Left lung (tissue), 10 donors: Measurements from ENCODE around the gene PHLDB3. TPM values are rescaled to one million over a fixed set of nuclear protein-coding genes. Genes with fewer than 3 reads are reported as not detected.

Experiments
- ATAC-seq: fragments of 200-7000 bp; cut with Tn5 transposase; one replicate; pipeline ENCODE4 v1.9.1; 2020; ENCODE audit warnings: moderate library complexity
- DNase-seq, 4 donors: peaks; one replicate each; pipeline ENCODE4 v3.0.0-alpha.2; 2013 to 2020
- H3K27ac ChIP-seq, 2 donors: fragments of 200-600 bp; sonication (generic) in 1 of 2; one replicate each; pipeline versions ENCODE4 v1.5.0 to v1.8.0; 2020 to 2021
- H3K27me3 ChIP-seq, 2 donors: fragments of 200-600 bp; sonication (generic) in 1 of 2; one replicate each; pipeline versions ENCODE4 v1.5.0 to v1.8.0; 2020 to 2021
- H3K36me3 ChIP-seq, 2 donors: fragments of 200-600 bp; sonication (generic) in 1 of 2; one replicate each; pipeline versions ENCODE4 v1.5.0 to v1.8.0; 2020 to 2021
- H3K4me1 ChIP-seq, 2 donors: fragments of 200-600 bp; one replicate each; pipeline ENCODE4 v1.8.0; 2021
- H3K4me3 ChIP-seq, 2 donors: fragments of 200-600 bp; sonication (generic) in 1 of 2; one replicate each; pipeline versions ENCODE4 v1.5.0 to v1.8.0; 2020 to 2021; ENCODE audit warnings: mild to moderate bottlenecking in 1 of 2
- H3K9me3 ChIP-seq, 2 donors: fragments of 200-600 bp; sonication (generic) in 1 of 2; one replicate each; pipeline versions ENCODE4 v1.5.0 to v1.8.0; 2020 to 2021
- intact Hi-C, 2 donors: fragments of 100-400 bp; cut with DNase I; formaldehyde crosslinking; loops; one replicate each; pipeline versions ENCODE4 v1.11.2 to v1.14.2; 2022
- polyA plus RNA-seq, 6 donors: library from polyadenylated mRNA; unstranded; fragments of 120-200 nt; gene quantifications; one replicate each; pipeline ENCODE4 v1.2.1, GENCODE V29; 2013; ENCODE audit not compliant: insufficient read length in 6 of 6
- total RNA-seq, 2 donors: library from RNA; stranded (reverse); fragmentation: NEBNext Ultra II Directional; extraction: Animal tissue kit (Norgen Biotek cat#: 25700); gene quantifications; one replicate each; pipeline ENCODE4 v1.2.1, GENCODE V29; 2021
- TF ChIP-seq, protein P1 (sequence below), 2 donors: fragments of 200-600 bp; sonication (generic) in 1 of 2; IDR thresholded peaks; one replicate each; pipeline versions ENCODE4 v1.5.0 to v1.8.0; 2021; ENCODE audit warnings: antibody characterized with exemption in 2 of 2
- donor health status: DM: no; HTN: yes; CAD: no.
- donor health status: DM: no; HTN: no; CAD: no.

PHLDB3 gene
- total and polyA plus RNA-seq, 8 donors: 4.5 to 13.3 (median 9.8) TPM

DNA sequence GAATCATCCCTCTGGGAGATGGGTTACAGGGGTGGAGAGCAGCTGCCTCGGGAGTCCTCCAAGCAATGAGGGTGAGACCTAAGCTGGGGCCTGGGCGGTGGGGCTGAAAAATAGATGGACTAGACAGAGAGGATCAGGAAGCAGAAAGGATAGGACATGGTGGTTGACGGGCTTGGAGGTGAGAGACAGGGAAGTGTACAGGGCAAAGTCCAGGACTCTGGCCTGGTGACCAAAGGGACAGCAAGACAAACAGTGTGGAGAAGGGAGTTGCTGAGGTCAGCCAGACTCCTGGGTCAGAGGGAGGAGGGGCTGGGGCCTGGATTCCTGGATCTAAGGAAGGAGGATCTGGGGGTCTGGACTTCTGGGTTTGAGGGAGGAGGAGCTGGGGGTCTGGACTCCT lies 5.5 kb downstream of the PHLDB3 start:
- intact Hi-C loops: no loop called here
- no peak for ATAC-seq
- TF ChIP-seq, protein P1, sequence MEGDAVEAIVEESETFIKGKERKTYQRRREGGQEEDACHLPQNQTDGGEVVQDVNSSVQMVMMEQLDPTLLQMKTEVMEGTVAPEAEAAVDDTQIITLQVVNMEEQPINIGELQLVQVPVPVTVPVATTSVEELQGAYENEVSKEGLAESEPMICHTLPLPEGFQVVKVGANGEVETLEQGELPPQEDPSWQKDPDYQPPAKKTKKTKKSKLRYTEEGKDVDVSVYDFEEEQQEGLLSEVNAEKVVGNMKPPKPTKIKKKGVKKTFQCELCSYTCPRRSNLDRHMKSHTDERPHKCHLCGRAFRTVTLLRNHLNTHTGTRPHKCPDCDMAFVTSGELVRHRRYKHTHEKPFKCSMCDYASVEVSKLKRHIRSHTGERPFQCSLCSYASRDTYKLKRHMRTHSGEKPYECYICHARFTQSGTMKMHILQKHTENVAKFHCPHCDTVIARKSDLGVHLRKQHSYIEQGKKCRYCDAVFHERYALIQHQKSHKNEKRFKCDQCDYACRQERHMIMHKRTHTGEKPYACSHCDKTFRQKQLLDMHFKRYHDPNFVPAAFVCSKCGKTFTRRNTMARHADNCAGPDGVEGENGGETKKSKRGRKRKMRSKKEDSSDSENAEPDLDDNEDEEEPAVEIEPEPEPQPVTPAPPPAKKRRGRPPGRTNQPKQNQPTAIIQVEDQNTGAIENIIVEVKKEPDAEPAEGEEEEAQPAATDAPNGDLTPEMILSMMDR (IDR thresholded peaks at IDR 0.05): no peak
- Histone ChIP-seq H3K27ac (no peak overlapping the region), H3K36me3 (peaks cover 0 to 37% of the 10 kb centered on the region in 2 donors), H3K4me3 (no peak overlapping the region), H3K4me1 (peaks cover 0 to 8% of the 10 kb centered on the region in 2 donors), H3K27me3 (no peaks in the 10 kb centered on the region), H3K9me3 (no peaks in the 10 kb centered on the region)
- DNase-seq: no peak

DNA sequence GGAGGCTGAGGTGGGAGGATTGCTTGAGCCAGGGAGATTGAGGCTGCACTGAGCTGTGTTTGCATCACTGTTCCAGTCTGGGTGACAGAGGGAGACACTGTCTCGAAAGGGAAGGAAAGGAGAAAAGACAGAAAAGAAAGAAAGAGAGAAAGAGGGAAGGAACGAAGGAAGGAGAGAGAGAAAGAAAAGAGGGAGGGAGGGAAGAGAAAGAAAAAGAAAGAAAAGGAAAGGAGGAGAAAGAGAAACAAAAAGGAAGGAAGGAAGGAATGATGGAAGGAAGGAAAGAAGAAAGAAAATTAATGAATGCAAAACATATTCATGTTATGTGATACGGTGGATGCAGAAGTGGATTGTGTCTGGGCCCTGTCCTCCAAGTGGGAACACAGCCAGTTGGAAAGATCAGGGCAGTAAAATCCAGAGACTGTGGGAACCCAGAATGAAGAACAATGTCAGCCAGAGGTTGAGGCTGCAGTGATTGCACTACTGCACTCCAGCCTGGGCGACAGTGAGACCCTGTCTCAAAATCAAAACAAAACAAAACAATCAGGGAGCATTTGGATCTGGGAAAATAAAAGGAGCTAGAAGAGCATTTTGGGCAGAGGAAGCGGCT lies 6.2 kb downstream of the PHLDB3 start:
- Histone ChIP-seq H3K4me1 (peaks cover 0 to 6% of the 10 kb centered on the region in 2 donors), H3K36me3 (peaks cover 0 to 37% of the 10 kb centered on the region in 2 donors), H3K27ac (no peak overlapping the region), H3K27me3 (no peaks in the 10 kb centered on the region), H3K9me3 (no peaks in the 10 kb centered on the region), H3K4me3 (no peak overlapping the region)
- peak in 2 of 4 donors; percentile 67 to 87 for DNase-seq
- intact Hi-C loops: no loop called here
- ATAC-seq: no peak
- TF ChIP-seq, protein P1 (IDR thresholded peaks at IDR 0.05): no peak

DNA sequence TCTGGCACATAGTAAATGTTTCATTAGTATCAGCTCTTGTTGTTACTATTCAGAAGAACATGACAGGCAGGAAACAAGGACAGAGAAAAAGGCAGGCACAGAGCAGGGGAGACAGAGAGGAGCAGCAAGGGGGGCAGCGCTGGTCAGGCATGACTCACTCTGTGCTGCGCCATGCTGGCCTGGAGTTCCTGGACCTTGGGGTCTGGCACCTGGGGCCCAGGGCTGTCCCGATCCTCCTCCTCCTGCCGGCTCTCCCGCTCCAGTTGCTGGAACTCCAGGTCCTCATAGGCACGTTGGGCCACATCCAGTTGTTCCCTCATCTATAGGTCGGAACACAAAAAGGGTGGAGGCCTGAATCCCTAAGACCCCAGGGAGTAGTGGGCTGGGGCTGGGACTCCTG lies 7.6 kb downstream of the PHLDB3 start:
- Histone ChIP-seq H3K4me3 (no peak overlapping the region), H3K9me3 (no peaks in the 10 kb centered on the region), H3K27ac (no peak overlapping the region), H3K36me3 (peaks cover 0 to 36% of the 10 kb centered on the region in 2 donors), H3K27me3 (no peaks in the 10 kb centered on the region), H3K4me1 (no peaks in the 10 kb centered on the region)
- intact Hi-C loops: no loop called here
- ATAC-seq (no peak), DNase-seq (no peak)
- TF ChIP-seq, protein P1 (IDR thresholded peaks at IDR 0.05): no peak

DNA sequence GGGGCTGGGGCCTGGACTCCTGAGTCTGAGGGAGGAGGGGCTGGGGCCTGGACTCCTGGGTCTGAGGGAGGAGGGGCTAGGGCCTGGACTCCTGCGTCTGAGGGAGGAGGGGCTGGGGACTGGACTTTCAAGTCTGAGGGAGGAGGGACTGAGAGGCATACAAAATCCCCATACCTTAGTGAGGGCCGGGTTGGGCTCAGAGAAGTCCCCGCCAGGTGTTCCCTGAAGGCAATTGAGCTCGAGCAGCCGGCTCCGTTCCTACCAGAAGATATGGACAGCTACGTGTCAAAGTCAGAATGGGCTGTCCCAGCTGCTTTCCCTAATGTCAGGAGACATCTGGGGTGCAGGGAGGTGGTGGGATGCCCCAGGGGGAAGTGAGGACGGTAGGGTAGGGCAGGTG lies 9.5 kb downstream of the PHLDB3 start:
- TF ChIP-seq, protein P1 (IDR thresholded peaks at IDR 0.05): no peak
- ATAC-seq (no peak), DNase-seq (no peak)
- Histone ChIP-seq H3K27ac (no peak overlapping the region), H3K36me3 (peaks cover 0 to 30% of the 10 kb centered on the region in 2 donors), H3K9me3 (no peaks in the 10 kb centered on the region), H3K4me3 (no peak overlapping the region), H3K27me3 (no peaks in the 10 kb centered on the region), H3K4me1 (no peaks in the 10 kb centered on the region)
- intact Hi-C loops: no loop called here

DNA sequence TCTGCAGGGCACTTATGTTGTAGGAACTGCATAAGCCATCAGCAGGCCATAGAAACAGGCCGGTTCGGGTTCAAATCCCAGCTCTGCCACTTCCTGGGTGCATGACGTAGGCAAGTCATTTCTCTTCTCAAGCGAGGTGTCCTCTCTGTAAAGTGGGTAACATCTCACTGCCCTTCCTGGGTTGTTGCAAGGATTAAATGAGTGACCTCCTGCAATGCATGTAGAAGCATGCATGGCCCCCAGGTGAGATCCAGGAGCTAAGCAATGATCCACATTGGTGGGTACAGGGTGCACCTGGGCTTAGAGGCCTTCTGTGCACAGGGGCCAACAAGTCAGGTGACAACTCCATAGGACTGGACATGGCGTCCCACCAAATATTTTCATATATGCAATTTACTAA lies 13.8 kb downstream of the PHLDB3 start:
- DNase-seq (no peak), ATAC-seq (no peak)
- intact Hi-C loops: no loop called here
- TF ChIP-seq, protein P1 (IDR thresholded peaks at IDR 0.05): no peak
- no peak overlapping the region for H3K4me3 ChIP-seq
- peaks cover 0 to 3% of the 10 kb centered on the region in 2 donors for H3K4me1 ChIP-seq
- no peaks in the 10 kb centered on the region for H3K27me3 ChIP-seq
- no peak overlapping the region for H3K27ac ChIP-seq
- peaks cover 0 to 10% of the 10 kb centered on the region in 2 donors for H3K36me3 ChIP-seq
- H3K9me3 ChIP-seq: no peaks in the 10 kb centered on the region
